Measurements from ENCODE around the gene ACTL7A.

Gene ACTL7A

GRCh38 chr9:108904161-108904560 lies 42.1 kb downstream of the ACTL7A start:
- Histone ChIP-seq H3K27me3 (ENCODE audit: control insufficient read depth in 1 of 2, insufficient read depth in 2 of 2, low read length in 2 of 2) (no peaks in the 10 kb centered on the region), H3K9me3 (ENCODE audit: low read length) (no peaks in the 10 kb centered on the region), H3K9ac (ENCODE audit: low read length) (no peak overlapping the region), H3K36me3 (ENCODE audit: insufficient read depth, low read length) (peaks cover 82% of the 10 kb centered on the region), H3K4me1 (ENCODE audit: insufficient read depth, low read length) (no peaks in the 10 kb centered on the region), H3K27ac (ENCODE audit: low read depth, low read length) (no peak overlapping the region), H3K4me3 (ENCODE audit: low read depth in 1 of 2, low read length in 2 of 2) (no peak overlapping the region)

GRCh38 chr9:108905494-108905893 lies 43.4 kb downstream of the ACTL7A start:
- H3K9me3 ChIP-seq (ENCODE audit: low read length), result no peaks in the 10 kb centered on the region
- no peak overlapping the region for H3K27ac ChIP-seq (ENCODE audit: low read depth, low read length)
- H3K36me3 ChIP-seq (ENCODE audit: insufficient read depth, low read length), result peaks cover 77% of the 10 kb centered on the region
- no peaks in the 10 kb centered on the region for H3K4me1 ChIP-seq (ENCODE audit: insufficient read depth, low read length)
- H3K27me3 ChIP-seq (ENCODE audit: control insufficient read depth in 1 of 2, insufficient read depth in 2 of 2, low read length in 2 of 2), result no peaks in the 10 kb centered on the region
- no peak overlapping the region for H3K9ac ChIP-seq (ENCODE audit: low read length)
- H3K4me3 ChIP-seq (ENCODE audit: low read depth in 1 of 2, low read length in 2 of 2), result no peak overlapping the region

- H3K27ac ChIP-seq (ENCODE audit: low read depth, low read length), result no peak overlapping the region
- no peaks in the 10 kb centered on the region for H3K4me1 ChIP-seq (ENCODE audit: insufficient read depth, low read length)
- H3K9me3 ChIP-seq (ENCODE audit: low read length), result no peaks in the 10 kb centered on the region
- no peak overlapping the region for H3K4me3 ChIP-seq (ENCODE audit: low read depth in 1 of 2, low read length in 2 of 2)
- H3K27me3 ChIP-seq (ENCODE audit: control insufficient read depth in 1 of 2, insufficient read depth in 2 of 2, low read length in 2 of 2), result no peaks in the 10 kb centered on the region
- peaks cover 63% of the 10 kb centered on the region for H3K36me3 ChIP-seq (ENCODE audit: insufficient read depth, low read length)
- H3K9ac ChIP-seq (ENCODE audit: low read length), result no peak overlapping the region
Observed at GRCh38 chr9:108910402-108910801, 48.3 kb downstream of the ACTL7A start.

- Histone ChIP-seq H3K4me3 (ENCODE audit: low read depth in 1 of 2, low read length in 2 of 2) (no peak overlapping the region), H3K27me3 (ENCODE audit: control insufficient read depth in 1 of 2, insufficient read depth in 2 of 2, low read length in 2 of 2) (no peaks in the 10 kb centered on the region), H3K9ac (ENCODE audit: low read length) (no peak overlapping the region), H3K27ac (ENCODE audit: low read depth, low read length) (no peak overlapping the region), H3K4me1 (ENCODE audit: insufficient read depth, low read length) (no peaks in the 10 kb centered on the region), H3K9me3 (ENCODE audit: low read length) (no peaks in the 10 kb centered on the region), H3K36me3 (ENCODE audit: insufficient read depth, low read length) (peaks cover 62% of the 10 kb centered on the region)
Observed at GRCh38 chr9:108910914-108911313, 48.8 kb downstream of the ACTL7A start.

- Histone ChIP-seq H3K9ac (ENCODE audit: low read length) (no peak overlapping the region), H3K27me3 (ENCODE audit: control insufficient read depth in 1 of 2, insufficient read depth in 2 of 2, low read length in 2 of 2) (no peaks in the 10 kb centered on the region), H3K9me3 (ENCODE audit: low read length) (no peaks in the 10 kb centered on the region), H3K27ac (ENCODE audit: low read depth, low read length) (no peak overlapping the region), H3K4me3 (ENCODE audit: low read depth in 1 of 2, low read length in 2 of 2) (no peak overlapping the region), H3K4me1 (ENCODE audit: insufficient read depth, low read length) (no peaks in the 10 kb centered on the region), H3K36me3 (ENCODE audit: insufficient read depth, low read length) (peaks cover 55% of the 10 kb centered on the region)
Observed at GRCh38 chr9:108911820-108912219, 49.8 kb downstream of the ACTL7A start.
